IMR-90 (cell line): ENCODE measurements around the gene DPY19L1. TPM values are rescaled to one million over a fixed set of nuclear protein-coding genes. Genes with fewer than 3 reads are reported as not detected.

Experiments
- ATAC-seq: fragments of 200-7000 bp; cut with Tn5 transposase; 2 replicates; pipeline ENCODE4 v1.9.1; 2020; ENCODE audit warnings: low read depth, mild to moderate bottlenecking, moderate library complexity
- BruUV-seq: library from RNA; stranded (reverse); fragments of 400-500 nt; replicated peaks from 2 replicates; lab custom pipeline; 2021; lab: Mats Ljungman, UMichigan
- CTCF ChIA-PET: fragments of 300-600 bp; formaldehyde crosslinking; extraction: SDS; loops from one replicate; lab custom pipeline; 2021; ENCODE audit warnings: antibody characterized with exemption; lab: Yijun Ruan, JAX
- POLR2A ChIA-PET: fragments of 300-600 bp; sonication (Branson Sonifier 250); formaldehyde crosslinking; loops from one replicate; lab custom pipeline; 2022; ENCODE audit warnings: antibody characterized with exemption; ENCODE audit not compliant: unreplicated experiment; lab: Charles Lee
- DNase-seq: peaks from one replicate; pipeline ENCODE4 v3.0.0; 2013
- H2AFZ ChIP-seq: replicated peaks from 2 replicates; pipeline ENCODE3; 2013; ENCODE audit warnings: low read length, mild to moderate bottlenecking; ENCODE audit not compliant: poor library complexity
- H2AK5ac ChIP-seq: 2 replicates; pipeline ENCODE4 v1.6.1; 2013; ENCODE audit warnings: low read depth, low read length, inconsistent platforms
- H2AK9ac ChIP-seq: replicated peaks from 2 replicates; pipeline ENCODE3; 2013; ENCODE audit warnings: mild to moderate bottlenecking, low read depth, low read length, moderate library complexity; ENCODE audit not compliant: poor library complexity
- H2BK120ac ChIP-seq: 2 replicates; pipeline ENCODE4 v1.6.1; 2013; ENCODE audit warnings: low read depth, low read length, inconsistent platforms
- H2BK15ac ChIP-seq: 3 replicates; pipeline ENCODE4 v1.6.1; 2013; ENCODE audit warnings: low read depth, low read length, inconsistent platforms
- H2BK20ac ChIP-seq: 2 replicates; pipeline ENCODE4 v1.6.1; 2013; ENCODE audit warnings: low read depth, mild to moderate bottlenecking, inconsistent platforms, low read length, moderate library complexity
- H2BK5ac ChIP-seq: 2 replicates; pipeline ENCODE4 v1.6.1; 2013; ENCODE audit warnings: mild to moderate bottlenecking, low read depth, low read length, inconsistent platforms; ENCODE audit not compliant: poor library complexity, severe bottlenecking
- H3K14ac ChIP-seq: replicated peaks from 2 replicates; pipeline ENCODE4 v1.6.1; 2013; ENCODE audit warnings: low read depth, low read length, inconsistent platforms
- H3K18ac ChIP-seq: 2 replicates; pipeline ENCODE4 v1.6.1; 2013; ENCODE audit warnings: low read depth, low read length, control low read depth
- H3K23ac ChIP-seq: 2 replicates; pipeline ENCODE4 v1.6.1; 2013; ENCODE audit warnings: low read depth, low read length, inconsistent platforms
- H3K27ac ChIP-seq: 2 replicates; pipeline ENCODE4 v1.5.1; 2013; ENCODE audit warnings: mild to moderate bottlenecking, control low read depth, low read length; ENCODE audit not compliant: insufficient read depth
- H3K27me3 ChIP-seq: 2 replicates; pipeline ENCODE4 v1.6.1; 2013; ENCODE audit warnings: low read length; ENCODE audit not compliant: control insufficient read depth, insufficient read depth
- H3K36me3 ChIP-seq: 2 replicates; pipeline ENCODE4 v1.6.1; 2013; ENCODE audit warnings: low read length, mixed read lengths; ENCODE audit not compliant: control insufficient read depth, insufficient read depth
- H3K4ac ChIP-seq: 2 replicates; pipeline ENCODE4 v1.6.1; 2013; ENCODE audit warnings: low read depth, low read length, inconsistent platforms
- H3K4me1 ChIP-seq: 2 replicates; pipeline ENCODE4 v1.6.1; 2013; ENCODE audit warnings: low read length, mixed read lengths; ENCODE audit not compliant: control insufficient read depth, insufficient read depth
- H3K4me2 ChIP-seq: 2 replicates; pipeline ENCODE4 v1.6.1; 2013; ENCODE audit warnings: low read depth, mild to moderate bottlenecking, control low read depth, low read length, moderate library complexity
- H3K4me3 ChIP-seq: 2 replicates; pipeline ENCODE4 v1.5.1; 2013; ENCODE audit warnings: low read depth, mild to moderate bottlenecking, control low read depth, low read length, moderate library complexity; ENCODE audit not compliant: insufficient read depth
- H3K56ac ChIP-seq: 2 replicates; pipeline ENCODE4 v1.6.1; 2013; ENCODE audit warnings: low read length, inconsistent platforms; ENCODE audit not compliant: insufficient read depth; ENCODE audit errors: extremely low read depth
- H3K79me1 ChIP-seq, 2 experiments: 2 replicates each; pipeline ENCODE4 v1.6.1; 2013; ENCODE audit warnings: low read length in 2 of 2, inconsistent platforms in 1 of 2, low read depth in 1 of 2
- H3K9ac ChIP-seq: 2 replicates; pipeline ENCODE4 v1.6.1; 2013; ENCODE audit warnings: low read depth, low read length, control low read depth
- H3K9me1 ChIP-seq: 2 replicates; pipeline ENCODE4 v1.6.1; 2013; ENCODE audit warnings: low read length, inconsistent platforms; ENCODE audit not compliant: insufficient read depth
- H3K9me3 ChIP-seq: 2 replicates; pipeline ENCODE4 v1.6.1; 2013; ENCODE audit warnings: low read length; ENCODE audit not compliant: control insufficient read depth, insufficient read depth
- H4K20me1 ChIP-seq: 2 replicates; pipeline ENCODE4 v1.6.1; 2013; ENCODE audit warnings: low read length, inconsistent platforms; ENCODE audit not compliant: insufficient read depth
- H4K5ac ChIP-seq: 2 replicates; pipeline ENCODE4 v1.6.1; 2013; ENCODE audit warnings: mild to moderate bottlenecking, low read depth, low read length, control low read depth
- H4K8ac ChIP-seq, 2 experiments: 2 replicates each; pipeline ENCODE4 v1.6.1; 2013; ENCODE audit warnings: low read depth in 2 of 2, low read length in 2 of 2, control low read depth in 1 of 2, inconsistent platforms in 1 of 2
- H4K91ac ChIP-seq: 2 replicates; pipeline ENCODE4 v1.6.1; 2013; ENCODE audit warnings: low read depth, low read length, inconsistent platforms; ENCODE audit not compliant: insufficient read depth
- BHLHE40 ChIP-seq: fragments of 150-350 bp; IDR thresholded peaks from 2 replicates; pipeline ENCODE4 v1.6.1; 2016; ENCODE audit warnings: mild to moderate bottlenecking, low read depth, low read length
- FOS ChIP-seq: fragments of 150-350 bp; IDR thresholded peaks from 2 replicates; pipeline ENCODE4 v1.6.1; 2016; ENCODE audit warnings: low read depth, low read length
- MAFK ChIP-seq: IDR thresholded peaks from 2 replicates; pipeline ENCODE4 v1.6.1; 2012; ENCODE audit warnings: low read depth, low read length, improper control_type of control experiment
- MXI1 ChIP-seq: IDR thresholded peaks from 2 replicates; pipeline ENCODE4 v1.6.1; 2012; ENCODE audit warnings: low read depth, mild to moderate bottlenecking, low read length, moderate library complexity, borderline replicate concordance
- RCOR1 ChIP-seq: IDR thresholded peaks from 2 replicates; pipeline ENCODE4 v1.6.1; 2012; ENCODE audit warnings: mild to moderate bottlenecking, low read length, improper control_type of control experiment; ENCODE audit not compliant: insufficient replicate concordance
- RFX5 ChIP-seq: IDR thresholded peaks from 2 replicates; pipeline ENCODE4 v1.8.0; 2012; ENCODE audit warnings: low read depth, mild to moderate bottlenecking, low read length, moderate library complexity
- SMC3 ChIP-seq: fragments of 150-350 bp; IDR thresholded peaks from 2 replicates; pipeline ENCODE4 v1.6.1; 2016; ENCODE audit warnings: low read depth, mild to moderate bottlenecking, antibody characterized with exemption, low read length, moderate library complexity
- USF2 ChIP-seq: fragments of 150-350 bp; IDR thresholded peaks from 2 replicates; pipeline ENCODE4 v1.6.1; 2017; ENCODE audit warnings: mild to moderate bottlenecking, antibody characterized with exemption, low read length, low read depth
- WGBS, 2 experiments: methylation state at CpG; one replicate each; pipeline versions ENCODE4 v1.1.5 to v1.1.7; 2013; ENCODE audit warnings: missing lambda C conversion rate in 2 of 2; ENCODE audit not compliant: insufficient read length in 1 of 2; ENCODE audit errors: extremely low coverage in 2 of 2; 5-methylcytosine and 5-hydroxymethylcytosine counted together
- dilution Hi-C: fragments of 300-500 bp; cut with HindIII; formaldehyde crosslinking; loops from one replicate; pipeline ENCODE4 v1.14.3; 2018; ENCODE audit warnings: low sequenced_read_pairs; ENCODE audit not compliant: unreplicated experiment
- in situ Hi-C: fragments of 300-500 bp; cut with MboI; formaldehyde crosslinking; loops from 3 replicates; pipeline ENCODE4 v1.14.3; 2019; ENCODE audit warnings: low sequenced_read_pairs, inconsistent platforms, mixed read lengths
- intact Hi-C: fragments of 100-400 bp; cut with micrococcal nuclease; formaldehyde crosslinking; loops from 2 replicates; pipeline ENCODE4 v1.10.0; 2022
- polyA plus RNA-seq, 3 experiments: library from polyadenylated mRNA; depleted of rRNA; stranded (reverse); fragments of >200 nt; gene quantifications; 2 replicates each; pipeline ENCODE4 v1.2.3, GENCODE V29; 2012; ENCODE audit warnings: low replicate concordance in 1 of 3
- total RNA-seq: library from RNA; depleted of rRNA; stranded (reverse); fragments of >200 nt; gene quantifications from 2 replicates; pipeline ENCODE4 v1.2.3, GENCODE V29; 2012
- TF ChIP-seq, protein P1 (sequence below): conservative IDR thresholded peaks from 2 replicates; pipeline ENCODE4 v1.5.1; 2012; ENCODE audit warnings: mild to moderate bottlenecking, low read depth, low read length, improper control_type of control experiment

Gene DPY19L1
- total and polyA plus RNA-seq, 2 of the 4 experiments (the other 2 are of a cell fraction), result 12.1 to 12.2 TPM

- Histone ChIP-seq H3K23ac (no peak overlapping the region), H3K4ac (no peak overlapping the region), H3K14ac (no peak overlapping the region), H3K9ac (no peak overlapping the region), H3K9me1 (no peaks in the 10 kb centered on the region), H4K20me1 (no peaks in the 10 kb centered on the region), H3K4me1 (no peaks in the 10 kb centered on the region), H4K8ac (no peak overlapping the region), H4K91ac (no peak overlapping the region), H2AK5ac (no peak overlapping the region), H3K56ac (no peak overlapping the region), H3K36me3 (no peaks in the 10 kb centered on the region), H2BK15ac (no peak overlapping the region), H2BK20ac (no peak overlapping the region), H2BK120ac (no peak overlapping the region), H3K18ac (no peak overlapping the region), H4K5ac (no peak overlapping the region), H3K4me3 (no peak overlapping the region), H3K4me2 (no peak overlapping the region), H3K9me3 (no peaks in the 10 kb centered on the region), H2AFZ (no peak overlapping the region), H2AK9ac (no peak overlapping the region), H3K27ac (no peak overlapping the region), H3K27me3 (no peaks in the 10 kb centered on the region), H2BK5ac (no peak overlapping the region), H3K79me1 (no peaks in the 10 kb centered on the region)
- TF ChIP-seq FOS (no peak), RFX5 (no peak), RCOR1 (no peak), SMC3 (no peak), USF2 (no peak), BHLHE40 (no peak), MAFK (no peak), MXI1 (no peak)
- TF ChIP-seq, protein P1, sequence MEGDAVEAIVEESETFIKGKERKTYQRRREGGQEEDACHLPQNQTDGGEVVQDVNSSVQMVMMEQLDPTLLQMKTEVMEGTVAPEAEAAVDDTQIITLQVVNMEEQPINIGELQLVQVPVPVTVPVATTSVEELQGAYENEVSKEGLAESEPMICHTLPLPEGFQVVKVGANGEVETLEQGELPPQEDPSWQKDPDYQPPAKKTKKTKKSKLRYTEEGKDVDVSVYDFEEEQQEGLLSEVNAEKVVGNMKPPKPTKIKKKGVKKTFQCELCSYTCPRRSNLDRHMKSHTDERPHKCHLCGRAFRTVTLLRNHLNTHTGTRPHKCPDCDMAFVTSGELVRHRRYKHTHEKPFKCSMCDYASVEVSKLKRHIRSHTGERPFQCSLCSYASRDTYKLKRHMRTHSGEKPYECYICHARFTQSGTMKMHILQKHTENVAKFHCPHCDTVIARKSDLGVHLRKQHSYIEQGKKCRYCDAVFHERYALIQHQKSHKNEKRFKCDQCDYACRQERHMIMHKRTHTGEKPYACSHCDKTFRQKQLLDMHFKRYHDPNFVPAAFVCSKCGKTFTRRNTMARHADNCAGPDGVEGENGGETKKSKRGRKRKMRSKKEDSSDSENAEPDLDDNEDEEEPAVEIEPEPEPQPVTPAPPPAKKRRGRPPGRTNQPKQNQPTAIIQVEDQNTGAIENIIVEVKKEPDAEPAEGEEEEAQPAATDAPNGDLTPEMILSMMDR, result no peak
- POLR2A ChIA-PET, result no interaction called here
- ATAC-seq (no peak), DNase-seq (no peak)
- intact Hi-C loops, result no loop called here
- BruUV-seq, result no TSS peak
- in situ Hi-C loops, result no loop called here
- no CpG with 5 or more reads among the region's 1 CpG for WGBS, 2 experiments
- dilution Hi-C loops, result no loop called here
- CTCF ChIA-PET, result interaction anchor here (0.6 kb wide), 1 partner anchor 805 kb away, joined by 3 read pairs; no protein-coding TSS in a partner anchor
These were observed 108.7 kb downstream of the DPY19L1 start for GRCh38 chr7:34928560-34928959.
